H9 (cell line): ENCODE measurements around the gene TMEM151A. TPM values are rescaled to one million over a fixed set of nuclear protein-coding genes. Genes with fewer than 3 reads are reported as not detected.

Source experiments
- DNase-seq: peaks from one replicate; pipeline ENCODE4 v3.0.0-alpha.2; 2017
- H2AFZ ChIP-seq: one replicate; pipeline ENCODE4 v1.6.1; 2013; ENCODE audit warnings: mild to moderate bottlenecking, low read length, control low read depth, moderate library complexity
- H2AK5ac ChIP-seq: 2 replicates; pipeline ENCODE4 v1.6.1; 2013; ENCODE audit warnings: low read length, control low read depth, mixed read lengths; ENCODE audit not compliant: insufficient read length
- H2BK120ac ChIP-seq: one replicate; pipeline ENCODE4 v1.6.1; 2013; ENCODE audit warnings: low read depth, mild to moderate bottlenecking, low read length, control low read depth, inconsistent platforms; ENCODE audit not compliant: poor library complexity, severe bottlenecking
- H2BK12ac ChIP-seq: 2 replicates; pipeline ENCODE4 v1.6.1; 2013; ENCODE audit warnings: low read length, control low read depth, mixed read lengths, low read depth; ENCODE audit not compliant: insufficient read length
- H2BK15ac ChIP-seq: 2 replicates; pipeline ENCODE4 v1.6.1; 2013; ENCODE audit warnings: low read depth, low read length, control low read depth
- H2BK20ac ChIP-seq: one replicate; pipeline ENCODE4 v1.6.1; 2013; ENCODE audit warnings: low read depth, mild to moderate bottlenecking, low read length, control low read depth, inconsistent platforms; ENCODE audit not compliant: poor library complexity, severe bottlenecking
- H2BK5ac ChIP-seq: 2 replicates; pipeline ENCODE4 v1.6.1; 2013; ENCODE audit warnings: low read length, control low read depth, mixed read lengths; ENCODE audit not compliant: insufficient read length
- H3K14ac ChIP-seq: 2 replicates; pipeline ENCODE4 v1.6.1; 2013; ENCODE audit warnings: low read length, control low read depth; ENCODE audit not compliant: insufficient read depth
- H3K18ac ChIP-seq: 2 replicates; pipeline ENCODE4 v1.6.1; 2013; ENCODE audit warnings: low read depth, mild to moderate bottlenecking, mixed read lengths, low read length, control low read depth; ENCODE audit not compliant: insufficient read length
- H3K23ac ChIP-seq: 2 replicates; pipeline ENCODE4 v1.6.1; 2013; ENCODE audit warnings: low read length, control low read depth, mixed read lengths, low read depth; ENCODE audit not compliant: insufficient read length
- H3K23me2 ChIP-seq: 2 replicates; pipeline ENCODE4 v1.6.1; 2013; ENCODE audit warnings: low read depth, mild to moderate bottlenecking, mixed read lengths, low read length, control low read depth; ENCODE audit not compliant: insufficient read length, poor library complexity, severe bottlenecking
- H3K27ac ChIP-seq: 2 replicates; pipeline ENCODE4 v1.5.1; 2013; ENCODE audit warnings: low read length, control low read depth, mixed read lengths, low read depth; ENCODE audit not compliant: insufficient read length
- H3K27me3 ChIP-seq: 2 replicates; pipeline ENCODE4 v1.6.1; 2013; ENCODE audit warnings: low read length, control low read depth, inconsistent platforms; ENCODE audit not compliant: insufficient read depth
- H3K4ac ChIP-seq: 2 replicates; pipeline ENCODE4 v1.6.1; 2013; ENCODE audit warnings: low read depth, mild to moderate bottlenecking, control low read depth, inconsistent platforms, low read length, moderate library complexity
- H3K4me1 ChIP-seq: 2 replicates; pipeline ENCODE4 v1.6.1; 2013; ENCODE audit warnings: low read length, control low read depth, inconsistent platforms; ENCODE audit not compliant: insufficient read depth
- H3K4me2 ChIP-seq: 2 replicates; pipeline ENCODE4 v1.6.1; 2013; ENCODE audit warnings: low read length, control low read depth, mixed read lengths; ENCODE audit not compliant: insufficient read length, insufficient read depth
- H3K56ac ChIP-seq: 2 replicates; pipeline ENCODE4 v1.6.1; 2013; ENCODE audit warnings: low read depth, mild to moderate bottlenecking, mixed read lengths, low read length, control low read depth; ENCODE audit not compliant: insufficient read length
- H3K79me1 ChIP-seq: 2 replicates; pipeline ENCODE4 v1.6.1; 2013; ENCODE audit warnings: low read depth, mild to moderate bottlenecking, moderate library complexity, low read length, control low read depth, inconsistent platforms; ENCODE audit not compliant: insufficient read depth, poor library complexity, severe bottlenecking
- H3K79me2 ChIP-seq: 2 replicates; pipeline ENCODE4 v1.6.1; 2013; ENCODE audit warnings: low read length, control low read depth, inconsistent platforms; ENCODE audit not compliant: insufficient read depth
- H3K9ac ChIP-seq: 2 replicates; pipeline ENCODE4 v1.6.1; 2013; ENCODE audit warnings: low read length, control low read depth, mixed read lengths; ENCODE audit not compliant: insufficient read length; ENCODE audit errors: extremely low read depth
- H3K9me3 ChIP-seq: one replicate; pipeline ENCODE4 v1.6.1; 2013; ENCODE audit warnings: low read depth, low read length, inconsistent platforms; ENCODE audit not compliant: control insufficient read depth
- H3T11ph ChIP-seq: one replicate; pipeline ENCODE4 v1.6.1; 2013; ENCODE audit warnings: mild to moderate bottlenecking, low read length, control low read depth, inconsistent platforms
- H4K20me1 ChIP-seq: one replicate; pipeline ENCODE4 v1.6.1; 2013; ENCODE audit not compliant: control insufficient read depth, insufficient read length, insufficient read depth
- H4K5ac ChIP-seq: 2 replicates; pipeline ENCODE4 v1.6.1; 2013; ENCODE audit warnings: low read depth, mild to moderate bottlenecking, mixed read lengths, low read length, control low read depth; ENCODE audit not compliant: insufficient read length
- H4K8ac ChIP-seq: replicated peaks from 2 replicates; pipeline ENCODE4 v1.6.1; 2013; ENCODE audit warnings: low read length, control low read depth, mixed read lengths, low read depth; ENCODE audit not compliant: insufficient read length
- H4K91ac ChIP-seq: 2 replicates; pipeline ENCODE4 v1.6.1; 2013; ENCODE audit warnings: low read depth, mild to moderate bottlenecking, moderate library complexity, mixed read lengths, low read length, control low read depth; ENCODE audit not compliant: insufficient read length
- H3K27ac Mint-ChIP-seq, 3 experiments: 2 replicates in 2 of 3; 3 replicates in 1 of 3; pipeline ENCODE4 v1.8.0; 2020 to 2021; ENCODE audit warnings: mixed read lengths in 3 of 3, mild to moderate bottlenecking in 1 of 3, moderate library complexity in 1 of 3
- H3K27me3 Mint-ChIP-seq: 2 replicates; pipeline ENCODE4 v1.8.0; 2021; ENCODE audit warnings: low read depth, mild to moderate bottlenecking, moderate library complexity, mixed read lengths
- H3K36me3 Mint-ChIP-seq, 3 experiments: 2 replicates in 2 of 3; 3 replicates in 1 of 3; pipeline ENCODE4 v1.8.0; 2020 to 2021; ENCODE audit warnings: low read depth in 3 of 3, mixed read lengths in 3 of 3; ENCODE audit not compliant: insufficient read depth in 1 of 3
- H3K4me1 Mint-ChIP-seq, 2 experiments: 2 replicates each; pipeline ENCODE4 v1.8.0; 2020; ENCODE audit warnings: mixed read lengths in 2 of 2
- H3K4me3 Mint-ChIP-seq, 2 experiments: 2 replicates in 1 of 2; 3 replicates in 1 of 2; pipeline ENCODE4 v1.8.0; 2020 to 2021; ENCODE audit warnings: mild to moderate bottlenecking in 2 of 2, mixed read lengths in 2 of 2, moderate library complexity in 1 of 2
- H3K9me3 Mint-ChIP-seq, 2 experiments: 2 replicates in 1 of 2; 3 replicates in 1 of 2; pipeline ENCODE4 v1.8.0; 2020; ENCODE audit warnings: mild to moderate bottlenecking in 2 of 2, mixed read lengths in 2 of 2, moderate library complexity in 1 of 2
- WGBS: extraction: QIAGEN DNeasy Blood & Tissue Kit; methylation state at CpG from one replicate; pipeline ENCODE4 v1.1.7; 2013; ENCODE audit warnings: missing lambda C conversion rate, low lambda C conversion rate, mixed read lengths; ENCODE audit not compliant: insufficient read length; ENCODE audit errors: extremely low coverage; 5-methylcytosine and 5-hydroxymethylcytosine counted together
- total RNA-seq: library from RNA; stranded (reverse); gene quantifications from 2 replicates; pipeline ENCODE4 v1.2.1, GENCODE V29; 2021
- TF ChIP-seq, protein P1 (sequence below): fragments of 200-600 bp; sonication (generic); conservative IDR thresholded peaks from 3 replicates; pipeline ENCODE4 v1.8.0; 2021; ENCODE audit warnings: antibody characterized with exemption, mild to moderate bottlenecking

TMEM151A gene
- total RNA-seq, 1 experiment from 2014 or later: 1.2 TPM

DNA sequence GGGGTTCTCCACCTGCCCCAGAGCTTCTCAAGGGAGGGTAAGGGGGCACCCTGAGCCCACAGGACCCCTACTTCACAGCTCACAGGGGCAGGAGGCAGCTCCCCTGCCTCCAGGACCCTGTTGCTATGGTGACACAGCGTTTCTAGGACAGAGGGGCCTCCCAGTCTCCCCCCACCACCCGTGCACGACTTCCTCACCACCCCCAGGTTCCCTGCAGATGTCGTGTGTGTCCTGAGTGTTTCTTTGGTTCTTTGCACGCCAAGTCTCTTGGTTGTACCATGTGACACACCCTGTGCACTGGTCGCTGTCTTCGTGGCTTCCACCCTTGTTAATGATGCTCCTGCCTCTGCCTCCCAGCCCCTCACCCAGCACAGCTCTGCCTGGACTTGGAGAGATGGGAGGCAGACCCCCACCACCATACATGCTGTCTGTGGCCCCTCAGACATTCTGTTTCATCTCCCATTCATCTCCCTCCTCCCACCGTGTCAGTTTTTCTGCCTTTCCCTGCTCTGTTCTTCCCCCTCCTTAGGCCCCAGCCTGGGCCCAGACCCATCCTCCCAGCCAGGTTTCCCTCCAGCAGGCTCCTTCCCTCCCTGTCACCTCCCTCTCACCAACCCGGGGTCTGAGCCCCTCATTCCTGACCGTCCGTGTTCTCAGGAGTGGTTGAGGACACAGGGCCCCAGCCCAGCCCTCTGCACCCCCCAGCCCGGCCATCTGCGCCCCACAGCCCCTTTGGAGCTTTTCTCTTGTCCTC, 47.7 kb upstream of the TMEM151A start:
- Histone ChIP-seq H3K79me2 (no peaks in the 10 kb centered on the region), H4K20me1 (no peaks in the 10 kb centered on the region), H2BK12ac (no peak overlapping the region), H4K8ac (no peak overlapping the region), H3K4me1 (no peaks in the 10 kb centered on the region), H3K56ac (no peak overlapping the region), H4K91ac (no peak overlapping the region), H2AFZ (no peak overlapping the region), H3T11ph (no peak overlapping the region), H3K18ac (no peak overlapping the region), H3K4ac (no peak overlapping the region), H3K79me1 (no peaks in the 10 kb centered on the region), H3K23me2 (no peaks in the 10 kb centered on the region), H3K27ac (no peak overlapping the region), H3K9me3 (no peaks in the 10 kb centered on the region), H2BK120ac (no peak overlapping the region), H4K5ac (no peak overlapping the region), H3K4me2 (no peak overlapping the region), H2BK5ac (no peak overlapping the region), H2BK15ac (no peak overlapping the region), H3K9ac (no peak overlapping the region), H3K14ac (no peak overlapping the region), H2AK5ac (no peak overlapping the region), H2BK20ac (no peak overlapping the region), H3K23ac (no peak overlapping the region), H3K27me3 (no peaks in the 10 kb centered on the region)
- no peak for DNase-seq
- H3K27me3 Mint-ChIP-seq: peaks cover 5% of the 10 kb centered on the region; the same call in 1 of the 2 replicates
- H3K36me3 Mint-ChIP-seq: peaks cover 0 to 2% (median 0%) of the 10 kb centered on the region in 3 experiments; a peak in 1 of 7 replicates
- no CpG with 5 or more reads among the region's 13 CpGs for WGBS
- no peak overlapping the region for H3K4me3 Mint-ChIP-seq
- H3K4me1 Mint-ChIP-seq: peaks cover 5% of the 10 kb centered on the region in 2 experiments; a peak in 3 of 4 replicates
- H3K27ac Mint-ChIP-seq: peak overlapping the region in 2 of 3 experiments; percentile 63 to 64; a peak in 4 of 7 replicates
- H3K9me3 Mint-ChIP-seq: no peaks in the 10 kb centered on the region
- TF ChIP-seq, protein P1, sequence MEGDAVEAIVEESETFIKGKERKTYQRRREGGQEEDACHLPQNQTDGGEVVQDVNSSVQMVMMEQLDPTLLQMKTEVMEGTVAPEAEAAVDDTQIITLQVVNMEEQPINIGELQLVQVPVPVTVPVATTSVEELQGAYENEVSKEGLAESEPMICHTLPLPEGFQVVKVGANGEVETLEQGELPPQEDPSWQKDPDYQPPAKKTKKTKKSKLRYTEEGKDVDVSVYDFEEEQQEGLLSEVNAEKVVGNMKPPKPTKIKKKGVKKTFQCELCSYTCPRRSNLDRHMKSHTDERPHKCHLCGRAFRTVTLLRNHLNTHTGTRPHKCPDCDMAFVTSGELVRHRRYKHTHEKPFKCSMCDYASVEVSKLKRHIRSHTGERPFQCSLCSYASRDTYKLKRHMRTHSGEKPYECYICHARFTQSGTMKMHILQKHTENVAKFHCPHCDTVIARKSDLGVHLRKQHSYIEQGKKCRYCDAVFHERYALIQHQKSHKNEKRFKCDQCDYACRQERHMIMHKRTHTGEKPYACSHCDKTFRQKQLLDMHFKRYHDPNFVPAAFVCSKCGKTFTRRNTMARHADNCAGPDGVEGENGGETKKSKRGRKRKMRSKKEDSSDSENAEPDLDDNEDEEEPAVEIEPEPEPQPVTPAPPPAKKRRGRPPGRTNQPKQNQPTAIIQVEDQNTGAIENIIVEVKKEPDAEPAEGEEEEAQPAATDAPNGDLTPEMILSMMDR: no peak
